GM12801 (cell line): Measurements from ENCODE around the gene LHFPL2.

Experiments
- TF ChIP-seq, protein P1 (sequence below): IDR thresholded peaks from one replicate; pipeline ENCODE4 v1.5.1; 2011; ENCODE audit warnings: control low read depth; ENCODE audit not compliant: insufficient read length; ENCODE audit errors: extremely low read depth

The LHFPL2 gene

DNA sequence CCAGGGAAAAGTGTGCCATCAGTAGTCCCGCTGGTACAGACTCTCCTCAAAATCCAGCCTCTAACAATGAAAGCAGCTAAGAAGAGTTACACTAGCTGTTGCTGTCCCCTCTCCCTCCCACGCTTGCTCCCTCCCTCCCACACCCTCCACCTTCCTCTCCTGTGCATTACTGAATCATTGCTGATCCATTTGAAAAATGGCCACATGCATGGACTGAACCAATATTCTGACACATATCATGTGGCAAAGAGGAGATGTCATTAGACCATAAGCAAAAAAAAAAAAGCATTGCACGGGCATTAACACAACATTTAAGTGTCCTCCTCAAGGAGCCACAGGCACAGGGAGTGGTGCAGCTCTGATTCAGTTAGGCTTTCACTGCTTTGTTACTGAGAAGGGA lies 37.9 kb downstream of the LHFPL2 start:
- TF ChIP-seq, protein P1, sequence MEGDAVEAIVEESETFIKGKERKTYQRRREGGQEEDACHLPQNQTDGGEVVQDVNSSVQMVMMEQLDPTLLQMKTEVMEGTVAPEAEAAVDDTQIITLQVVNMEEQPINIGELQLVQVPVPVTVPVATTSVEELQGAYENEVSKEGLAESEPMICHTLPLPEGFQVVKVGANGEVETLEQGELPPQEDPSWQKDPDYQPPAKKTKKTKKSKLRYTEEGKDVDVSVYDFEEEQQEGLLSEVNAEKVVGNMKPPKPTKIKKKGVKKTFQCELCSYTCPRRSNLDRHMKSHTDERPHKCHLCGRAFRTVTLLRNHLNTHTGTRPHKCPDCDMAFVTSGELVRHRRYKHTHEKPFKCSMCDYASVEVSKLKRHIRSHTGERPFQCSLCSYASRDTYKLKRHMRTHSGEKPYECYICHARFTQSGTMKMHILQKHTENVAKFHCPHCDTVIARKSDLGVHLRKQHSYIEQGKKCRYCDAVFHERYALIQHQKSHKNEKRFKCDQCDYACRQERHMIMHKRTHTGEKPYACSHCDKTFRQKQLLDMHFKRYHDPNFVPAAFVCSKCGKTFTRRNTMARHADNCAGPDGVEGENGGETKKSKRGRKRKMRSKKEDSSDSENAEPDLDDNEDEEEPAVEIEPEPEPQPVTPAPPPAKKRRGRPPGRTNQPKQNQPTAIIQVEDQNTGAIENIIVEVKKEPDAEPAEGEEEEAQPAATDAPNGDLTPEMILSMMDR, result no peak

DNA sequence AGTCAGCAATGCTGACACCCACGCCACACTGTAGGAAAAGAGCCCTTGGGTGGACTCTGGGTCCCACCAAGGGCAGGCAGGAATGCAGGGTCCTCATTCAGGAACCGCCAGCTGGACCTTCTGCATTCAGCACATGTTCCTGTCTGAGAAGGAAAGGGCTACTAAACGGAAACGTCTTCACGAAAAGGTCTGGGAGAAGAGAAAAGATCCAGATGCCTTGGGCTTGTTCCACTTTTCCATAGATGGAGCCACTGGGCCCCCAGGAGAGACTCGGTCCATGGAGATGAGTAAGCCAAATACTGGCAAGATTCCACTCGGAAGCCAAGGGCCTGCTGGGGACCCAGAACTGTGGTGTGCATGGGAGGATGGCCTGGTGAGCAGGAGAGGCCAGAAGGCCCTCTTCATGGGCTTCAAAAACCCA lies 38.4 kb downstream of the LHFPL2 start:
- TF ChIP-seq, protein P1, result no peak

DNA sequence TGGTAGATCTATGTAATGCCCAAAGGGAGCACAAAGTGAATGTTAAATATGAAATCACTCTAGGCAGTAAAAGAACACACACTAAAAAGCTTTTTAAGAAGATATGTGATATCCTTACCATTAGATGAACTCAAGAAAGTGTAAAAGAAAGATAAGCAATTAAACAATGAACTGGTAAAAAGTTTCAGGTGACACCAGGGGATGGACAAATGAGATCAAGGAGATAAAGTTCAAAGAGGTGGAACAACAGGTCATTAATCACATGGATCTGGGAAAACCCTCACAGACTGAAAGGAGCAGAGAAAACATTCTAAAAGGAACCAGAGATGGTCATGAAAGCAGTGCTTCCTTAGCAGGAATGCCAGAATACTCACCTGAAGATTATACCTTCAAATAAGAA lies 40.7 kb downstream of the LHFPL2 start:
- TF ChIP-seq, protein P1, result no peak

DNA sequence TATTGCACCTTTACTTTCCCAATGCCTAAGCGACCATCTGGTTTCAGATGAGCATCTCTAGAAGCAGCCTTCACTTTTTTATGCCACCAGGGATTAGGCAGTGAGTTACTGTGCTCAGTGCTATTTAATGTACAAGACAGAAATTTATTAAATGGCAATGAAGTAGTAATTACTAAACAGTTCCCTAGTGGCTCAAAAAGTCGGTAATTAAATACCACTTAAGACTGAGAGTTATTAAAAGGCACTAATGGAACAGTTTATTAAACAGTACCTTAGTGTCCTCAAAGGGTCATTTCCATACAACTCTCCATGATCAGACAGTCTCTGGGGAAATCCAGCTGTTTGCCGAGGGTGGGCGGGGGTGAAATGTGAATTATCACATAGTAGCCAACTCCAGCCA lies 42.3 kb downstream of the LHFPL2 start:
- TF ChIP-seq, protein P1, result no peak

DNA sequence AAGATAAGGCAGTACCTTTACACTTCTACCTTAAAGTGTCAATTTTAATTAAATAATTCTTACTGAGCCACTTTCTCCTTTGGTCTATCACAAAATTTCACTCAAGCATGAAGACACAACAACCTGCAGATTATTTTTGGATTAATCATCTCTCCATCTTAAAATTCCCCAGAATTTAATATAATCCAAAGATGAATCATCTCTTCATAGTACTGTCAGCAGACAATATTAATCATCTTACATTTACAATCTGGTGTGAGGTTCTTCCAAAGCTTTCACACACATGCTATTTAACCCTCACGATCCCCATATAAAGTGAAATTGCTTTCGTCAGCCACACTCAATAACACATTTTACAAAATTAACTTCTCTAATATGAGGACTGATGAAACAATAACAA lies 43.0 kb downstream of the LHFPL2 start:
- TF ChIP-seq, protein P1, result no peak

DNA sequence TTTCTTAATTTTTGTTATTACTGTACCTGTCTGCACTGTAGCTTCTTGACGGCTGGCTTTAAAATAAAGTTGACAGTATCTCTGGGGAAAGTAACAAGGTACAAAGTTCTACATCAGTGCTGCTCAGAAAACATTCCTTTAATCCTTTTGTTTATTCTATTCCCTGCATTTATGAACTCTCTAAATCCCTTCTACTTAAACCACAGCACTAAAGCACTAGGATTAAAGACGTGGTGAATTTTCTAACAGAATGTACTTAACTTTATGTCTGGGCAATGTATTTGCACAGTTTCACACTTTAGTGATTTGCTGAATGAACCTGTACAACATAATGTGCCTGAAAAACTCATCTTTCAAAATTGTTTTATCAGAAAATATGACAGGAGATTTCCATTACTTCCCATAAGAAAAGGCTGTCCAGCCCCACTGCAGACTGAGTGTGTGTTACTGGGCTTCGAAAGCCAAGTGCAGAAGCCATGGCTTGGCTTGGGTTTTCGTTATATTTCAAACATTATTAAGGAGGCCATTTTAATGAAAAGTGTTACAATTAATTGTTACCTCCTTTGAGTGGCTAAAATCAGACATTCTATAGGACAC lies 43.8 kb downstream of the LHFPL2 start:
- TF ChIP-seq, protein P1, result no peak

DNA sequence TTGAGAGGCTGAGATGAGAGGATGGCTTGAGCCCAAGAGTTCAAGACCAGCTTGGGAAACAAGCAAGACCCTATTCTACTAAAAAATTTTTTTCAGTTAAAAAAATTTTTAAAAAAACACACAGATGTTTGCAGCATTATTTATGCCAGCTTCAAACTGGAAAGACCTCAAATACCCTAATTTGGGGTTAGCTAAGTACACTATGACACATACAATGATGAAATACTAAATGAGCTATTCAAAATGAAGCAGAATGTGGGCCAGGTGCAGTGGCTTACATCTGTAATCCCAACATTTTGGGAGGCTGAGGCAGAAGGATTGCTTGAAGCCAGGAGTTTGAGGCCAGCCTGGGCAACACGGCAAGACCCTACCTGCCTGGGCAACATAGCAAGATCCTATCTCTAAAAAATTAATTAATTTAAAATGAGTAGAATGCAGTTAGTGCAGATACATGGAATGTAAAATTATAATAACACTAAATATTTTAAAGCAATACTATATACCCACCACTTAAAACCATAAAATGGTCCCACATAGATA lies 44.9 kb downstream of the LHFPL2 start:
- TF ChIP-seq, protein P1, result no peak
